Measurements from ENCODE around the gene BRI3BP.

BRI3BP gene

GRCh38 chr12:125006365-125006764 lies 12.9 kb downstream of the BRI3BP start:
- TF ChIP-seq CTCF (IDR thresholded peaks at IDR 0.05; ENCODE audit: low read depth, low read length, missing control alignments): no peak

GRCh38 chr12:125013816-125014442 lies 20.5 kb downstream of the BRI3BP start:
- TF ChIP-seq CTCF (IDR thresholded peaks at IDR 0.05; ENCODE audit: low read depth, low read length, missing control alignments): no peak
- H3K4me3 ChIP-seq (ENCODE audit: low read depth, low read length): no peak overlapping the region
- no peak for DNase-seq (ENCODE audit: low read depth)

More at GRCh38 chr12:125006365-125006764, 12.9 kb downstream of the BRI3BP start:
- DNase-seq (ENCODE audit: low read depth): no peak
- no peak overlapping the region for H3K4me3 ChIP-seq (ENCODE audit: low read depth, low read length)

GRCh38 chr12:125014526-125014925 lies 21.1 kb downstream of the BRI3BP start:
- no peak for TF ChIP-seq CTCF (IDR thresholded peaks at IDR 0.05; ENCODE audit: low read depth, low read length, missing control alignments)

GRCh38 chr12:125015680-125016310 lies 22.4 kb downstream of the BRI3BP start:
- H3K4me3 ChIP-seq (ENCODE audit: low read depth, low read length): no peak overlapping the region
- no peak for DNase-seq (ENCODE audit: low read depth)
- no peak for TF ChIP-seq CTCF (IDR thresholded peaks at IDR 0.05; ENCODE audit: low read depth, low read length, missing control alignments)

More at GRCh38 chr12:125014526-125014925, 21.1 kb downstream of the BRI3BP start:
- no peak for DNase-seq (ENCODE audit: low read depth)
- H3K4me3 ChIP-seq (ENCODE audit: low read depth, low read length): no peak overlapping the region

GRCh38 chr12:125017801-125018200 lies 24.4 kb downstream of the BRI3BP start:
- H3K4me3 ChIP-seq (ENCODE audit: low read depth, low read length): no peak overlapping the region
- no peak for DNase-seq (ENCODE audit: low read depth)
- no peak for TF ChIP-seq CTCF (IDR thresholded peaks at IDR 0.05; ENCODE audit: low read depth, low read length, missing control alignments)

GRCh38 chr12:125018356-125018755 lies 24.9 kb downstream of the BRI3BP start:
- no peak for TF ChIP-seq CTCF (IDR thresholded peaks at IDR 0.05; ENCODE audit: low read depth, low read length, missing control alignments)
- no peak overlapping the region for H3K4me3 ChIP-seq (ENCODE audit: low read depth, low read length)
- no peak for DNase-seq (ENCODE audit: low read depth)

- TF ChIP-seq CTCF (IDR thresholded peaks at IDR 0.05; ENCODE audit: low read depth, low read length, missing control alignments): no peak
- no peak overlapping the region for H3K4me3 ChIP-seq (ENCODE audit: low read depth, low read length)
- DNase-seq (ENCODE audit: low read depth): no peak
Observed at GRCh38 chr12:125021096-125021495, 27.7 kb downstream of the BRI3BP start.

All from GM12864 (cell line).